GM12878 (cell line): ENCODE measurements around the gene NID1.

ENCODE experiments used
- FOXM1 ChIP-seq: IDR thresholded peaks from 2 replicates; pipeline ENCODE4 v1.6.1; 2012; ENCODE audit warnings: low read depth, mild to moderate bottlenecking, inconsistent platforms, low read length, moderate library complexity
- JUNB ChIP-seq: IDR thresholded peaks from 2 replicates; pipeline ENCODE4 v1.6.1; 2016; ENCODE audit warnings: antibody characterized with exemption, mild to moderate bottlenecking
- MTA2 ChIP-seq: fragments of 450-650 bp; IDR thresholded peaks from 2 replicates; pipeline ENCODE4 v1.6.1; 2016; ENCODE audit warnings: low read depth, mild to moderate bottlenecking, moderate library complexity
- POLR2A ChIP-seq: IDR thresholded peaks from 2 replicates; pipeline ENCODE4 v1.6.1; 2011; ENCODE audit warnings: low read depth, mild to moderate bottlenecking, low read length
- RCOR1 ChIP-seq: conservative IDR thresholded peaks from 2 replicates; pipeline ENCODE4 v1.6.1; 2012; ENCODE audit warnings: low read depth, low read length, improper control_type of control experiment
- SIN3A ChIP-seq: IDR thresholded peaks from 2 replicates; pipeline ENCODE4 v1.6.1; 2012; ENCODE audit warnings: low read depth, low read length, improper control_type of control experiment
- SMARCA5 ChIP-seq: fragments of 450-650 bp; IDR thresholded peaks from 2 replicates; pipeline ENCODE4 v1.6.1; 2017; ENCODE audit warnings: mild to moderate bottlenecking
- TF ChIP-seq, protein P1 (sequence below), 3 experiments: IDR thresholded peaks in 2 of 3; conservative IDR thresholded peaks in 1 of 3; 2 replicates each; pipeline ENCODE4 v1.5.1; 2011; ENCODE audit warnings: low read depth in 3 of 3, low read length in 3 of 3, mild to moderate bottlenecking in 3 of 3, control low read depth in 2 of 3, moderate library complexity in 2 of 3, inconsistent platforms in 1 of 3, mixed read lengths in 1 of 3; ENCODE audit not compliant: control insufficient read depth in 2 of 3, insufficient read depth in 1 of 3; ENCODE audit errors: extremely low read depth in 1 of 3

DNA sequence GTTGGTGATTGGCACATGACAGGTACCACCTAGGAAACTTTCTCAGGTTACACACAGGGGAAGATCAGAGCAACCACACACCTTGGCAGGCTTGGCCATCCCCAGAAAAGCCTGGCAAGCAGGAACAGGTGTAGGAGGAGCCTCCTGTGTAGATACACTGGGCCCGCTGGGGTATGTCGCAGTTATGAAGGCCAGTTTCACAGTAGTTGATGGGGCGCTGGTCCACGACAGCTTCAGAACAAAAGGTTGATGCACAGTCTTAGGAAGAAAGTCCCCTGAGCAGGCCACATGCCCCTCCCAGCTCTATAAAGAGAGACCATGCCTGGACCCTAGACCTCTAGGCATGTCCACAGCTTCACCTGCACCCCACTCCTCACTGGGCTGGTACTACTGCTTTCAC is 51.6 kb downstream of the NID1 start:
- TF ChIP-seq, protein P1, sequence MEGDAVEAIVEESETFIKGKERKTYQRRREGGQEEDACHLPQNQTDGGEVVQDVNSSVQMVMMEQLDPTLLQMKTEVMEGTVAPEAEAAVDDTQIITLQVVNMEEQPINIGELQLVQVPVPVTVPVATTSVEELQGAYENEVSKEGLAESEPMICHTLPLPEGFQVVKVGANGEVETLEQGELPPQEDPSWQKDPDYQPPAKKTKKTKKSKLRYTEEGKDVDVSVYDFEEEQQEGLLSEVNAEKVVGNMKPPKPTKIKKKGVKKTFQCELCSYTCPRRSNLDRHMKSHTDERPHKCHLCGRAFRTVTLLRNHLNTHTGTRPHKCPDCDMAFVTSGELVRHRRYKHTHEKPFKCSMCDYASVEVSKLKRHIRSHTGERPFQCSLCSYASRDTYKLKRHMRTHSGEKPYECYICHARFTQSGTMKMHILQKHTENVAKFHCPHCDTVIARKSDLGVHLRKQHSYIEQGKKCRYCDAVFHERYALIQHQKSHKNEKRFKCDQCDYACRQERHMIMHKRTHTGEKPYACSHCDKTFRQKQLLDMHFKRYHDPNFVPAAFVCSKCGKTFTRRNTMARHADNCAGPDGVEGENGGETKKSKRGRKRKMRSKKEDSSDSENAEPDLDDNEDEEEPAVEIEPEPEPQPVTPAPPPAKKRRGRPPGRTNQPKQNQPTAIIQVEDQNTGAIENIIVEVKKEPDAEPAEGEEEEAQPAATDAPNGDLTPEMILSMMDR (IDR thresholded peaks at IDR 0.05 in 2 of 3, conservative IDR thresholded peaks at IDR 0.05 in 1 of 3; ENCODE audit: control insufficient read depth in 2 of 3, extremely low read depth in 1 of 3, insufficient read depth in 1 of 3, low read depth in 3 of 3, low read length in 3 of 3) = no peak
- TF ChIP-seq MTA2 (no peak), SMARCA5 (no peak), POLR2A (no peak), JUNB (no peak), RCOR1 (no peak), FOXM1 (no peak), SIN3A (no peak)
